Nephron (organoid): Measurements from ENCODE around the gene CRTAP.
"Not testable (repeated sequence)": the region's sequence is repeated elsewhere in the genome, so short reads cannot be mapped to it uniquely, and the experiment has no call there.

Source experiments
- H3K27ac Mint-ChIP-seq, 3 experiments: 2 replicates each; pipeline ENCODE4 v1.8.0; 2020; ENCODE audit warnings: mixed read lengths in 3 of 3, mild to moderate bottlenecking in 2 of 3, moderate library complexity in 1 of 3
- H3K27me3 Mint-ChIP-seq: 2 replicates; pipeline ENCODE4 v1.8.0; 2021; ENCODE audit warnings: low read depth, mild to moderate bottlenecking, moderate library complexity, mixed read lengths
- H3K36me3 Mint-ChIP-seq: 2 replicates; pipeline ENCODE4 v1.8.0; 2020; ENCODE audit warnings: low read depth, mixed read lengths
- H3K4me1 Mint-ChIP-seq: 2 replicates; pipeline ENCODE4 v1.8.0; 2020; ENCODE audit warnings: mixed read lengths
- H3K4me3 Mint-ChIP-seq, 3 experiments: 2 replicates each; pipeline ENCODE4 v1.8.0; 2020; ENCODE audit warnings: mild to moderate bottlenecking in 3 of 3, mixed read lengths in 3 of 3, moderate library complexity in 2 of 3
- H3K9me3 Mint-ChIP-seq: 2 replicates; pipeline ENCODE4 v1.8.0; 2020; ENCODE audit warnings: mixed read lengths
- TF ChIP-seq, protein P1 (sequence below), 3 experiments: fragments of 200-600 bp; sonication (generic); IDR thresholded peaks; one replicate each; pipeline ENCODE4 v1.5.0; 2021; ENCODE audit warnings: antibody characterized with exemption in 3 of 3; ENCODE audit not compliant: unreplicated experiment in 3 of 3

Gene CRTAP

DNA sequence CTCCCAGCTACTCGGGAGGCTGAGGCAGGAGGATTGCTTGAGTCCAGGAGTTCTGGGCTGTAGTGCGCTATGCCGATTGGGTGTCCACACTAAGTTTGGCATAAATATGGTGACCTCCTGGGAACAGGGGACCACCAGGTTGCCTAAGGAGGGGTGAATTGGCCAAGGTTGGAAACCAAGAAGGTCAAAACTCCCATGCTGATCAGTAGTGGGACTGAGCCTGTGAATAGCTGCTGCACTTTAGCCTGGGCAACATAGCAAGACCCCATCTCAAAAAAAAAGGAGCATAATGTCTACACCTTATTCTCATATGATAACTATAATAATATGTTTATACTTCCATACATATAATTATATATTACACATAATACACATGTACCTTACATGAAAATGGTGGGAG is 10.8 kb upstream of the CRTAP start:
- Mint-ChIP-seq H3K27ac (no peak overlapping the region), H3K9me3 (no peaks in the 10 kb centered on the region), H3K4me1 (no peaks in the 10 kb centered on the region), H3K4me3 (no peak overlapping the region), H3K27me3 (no peaks in the 10 kb centered on the region), H3K36me3 (no peaks in the 10 kb centered on the region)
- TF ChIP-seq, protein P1, sequence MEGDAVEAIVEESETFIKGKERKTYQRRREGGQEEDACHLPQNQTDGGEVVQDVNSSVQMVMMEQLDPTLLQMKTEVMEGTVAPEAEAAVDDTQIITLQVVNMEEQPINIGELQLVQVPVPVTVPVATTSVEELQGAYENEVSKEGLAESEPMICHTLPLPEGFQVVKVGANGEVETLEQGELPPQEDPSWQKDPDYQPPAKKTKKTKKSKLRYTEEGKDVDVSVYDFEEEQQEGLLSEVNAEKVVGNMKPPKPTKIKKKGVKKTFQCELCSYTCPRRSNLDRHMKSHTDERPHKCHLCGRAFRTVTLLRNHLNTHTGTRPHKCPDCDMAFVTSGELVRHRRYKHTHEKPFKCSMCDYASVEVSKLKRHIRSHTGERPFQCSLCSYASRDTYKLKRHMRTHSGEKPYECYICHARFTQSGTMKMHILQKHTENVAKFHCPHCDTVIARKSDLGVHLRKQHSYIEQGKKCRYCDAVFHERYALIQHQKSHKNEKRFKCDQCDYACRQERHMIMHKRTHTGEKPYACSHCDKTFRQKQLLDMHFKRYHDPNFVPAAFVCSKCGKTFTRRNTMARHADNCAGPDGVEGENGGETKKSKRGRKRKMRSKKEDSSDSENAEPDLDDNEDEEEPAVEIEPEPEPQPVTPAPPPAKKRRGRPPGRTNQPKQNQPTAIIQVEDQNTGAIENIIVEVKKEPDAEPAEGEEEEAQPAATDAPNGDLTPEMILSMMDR (IDR thresholded peaks at IDR 0.05; ENCODE audit: unreplicated experiment in 3 of 3): no peak

DNA sequence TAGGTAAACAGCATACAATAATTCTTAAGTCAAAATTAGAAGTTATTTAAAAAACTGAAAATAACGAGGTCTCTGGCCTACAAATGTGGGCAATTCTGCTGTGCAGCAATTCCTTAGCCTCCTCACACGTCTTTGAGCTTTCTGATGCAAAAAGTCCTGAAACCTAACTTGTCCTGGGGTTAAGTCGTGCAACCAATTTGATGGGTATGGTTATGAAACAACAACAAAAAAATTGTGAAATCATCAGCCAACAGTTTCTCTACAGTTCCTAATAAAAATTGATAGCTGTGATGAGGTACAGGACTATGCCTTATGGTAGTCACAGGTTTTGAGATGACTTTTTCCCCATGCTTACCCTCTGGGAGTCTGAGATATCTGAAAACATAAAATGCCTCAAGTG is 10.3 kb upstream of the CRTAP start:
- Mint-ChIP-seq H3K4me3 (no peak overlapping the region), H3K4me1 (no peaks in the 10 kb centered on the region), H3K27ac (no peak overlapping the region), H3K36me3 (no peaks in the 10 kb centered on the region), H3K9me3 (no peaks in the 10 kb centered on the region), H3K27me3 (no peaks in the 10 kb centered on the region)
- TF ChIP-seq, protein P1 (IDR thresholded peaks at IDR 0.05; ENCODE audit: unreplicated experiment in 3 of 3): no peak

DNA sequence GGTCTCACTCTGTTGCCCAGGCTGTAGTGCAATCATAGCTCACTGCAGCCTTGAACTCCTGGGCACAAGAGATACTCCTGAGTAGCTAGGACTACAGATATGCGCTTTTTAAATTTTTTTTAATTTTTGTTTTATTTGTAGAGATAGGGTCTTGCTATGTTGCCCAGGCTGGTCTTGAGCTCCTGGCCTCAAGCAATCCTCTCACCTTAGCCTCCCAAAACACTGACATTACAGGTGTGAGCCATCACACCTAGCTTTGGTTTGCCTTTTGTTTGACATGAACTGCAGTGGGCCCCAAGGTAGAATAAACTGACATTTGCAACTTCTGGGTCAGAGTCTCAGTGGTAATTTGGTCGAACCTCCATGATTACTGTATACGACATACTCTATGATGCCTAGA is 9.0 kb upstream of the CRTAP start:
- TF ChIP-seq, protein P1 (IDR thresholded peaks at IDR 0.05; ENCODE audit: unreplicated experiment in 3 of 3): no peak
- Mint-ChIP-seq H3K27ac (no peak overlapping the region), H3K27me3 (no peaks in the 10 kb centered on the region), H3K4me1 (no peaks in the 10 kb centered on the region), H3K9me3 (no peaks in the 10 kb centered on the region), H3K4me3 (no peak overlapping the region), H3K36me3 (no peaks in the 10 kb centered on the region)

GRCh38 chr3:33105341-33105948 is 8.4 kb upstream of the CRTAP start:
- Mint-ChIP-seq H3K4me3 (no peak overlapping the region), H3K27me3 (no peaks in the 10 kb centered on the region), H3K9me3 (no peaks in the 10 kb centered on the region), H3K36me3 (no peaks in the 10 kb centered on the region), H3K27ac (no peak overlapping the region), H3K4me1 (no peaks in the 10 kb centered on the region)
- TF ChIP-seq, protein P1 (IDR thresholded peaks at IDR 0.05; ENCODE audit: unreplicated experiment in 3 of 3): no peak

- not testable (repeated sequence) for H3K9me3 Mint-ChIP-seq, H3K27ac Mint-ChIP-seq, H3K4me1 Mint-ChIP-seq, H3K4me3 Mint-ChIP-seq, H3K27me3 Mint-ChIP-seq, H3K36me3 Mint-ChIP-seq
Observed at GRCh38 chr3:33106854-33107253, 7.0 kb upstream of the CRTAP start.

DNA sequence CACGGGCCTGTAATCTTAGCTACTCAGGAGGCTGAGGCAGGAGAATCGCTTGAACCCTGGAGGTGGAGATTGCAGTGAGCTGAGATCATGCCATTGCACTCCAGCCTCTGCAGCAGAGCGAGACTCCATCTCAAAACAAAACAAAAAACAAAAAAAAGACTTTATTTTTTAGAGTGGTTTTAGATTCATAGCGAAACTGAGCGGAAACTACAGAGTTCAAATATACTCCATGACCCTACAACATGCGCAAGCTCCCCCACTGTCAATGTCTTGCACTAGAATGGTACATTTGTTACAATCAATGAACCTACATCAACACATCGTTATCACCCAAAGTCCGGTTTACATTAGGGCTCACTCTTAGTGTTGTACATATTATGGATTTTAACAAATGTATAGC is 2.2 kb upstream of the CRTAP start:
- Mint-ChIP-seq H3K4me3 (no peak overlapping the region), H3K27ac (no peak overlapping the region), H3K36me3 (no peaks in the 10 kb centered on the region), H3K9me3 (no peaks in the 10 kb centered on the region), H3K27me3 (no peaks in the 10 kb centered on the region), H3K4me1 (peaks cover 14% of the 10 kb centered on the region)
- TF ChIP-seq, protein P1 (IDR thresholded peaks at IDR 0.05; ENCODE audit: unreplicated experiment in 3 of 3): no peak
